NCI-H1436 (cell line): Measurements from ENCODE around the gene COL23A1.

Experiments
- DNase-seq: peaks from one replicate; lab custom pipeline; 2025; lab: John Stamatoyannopoulos, UW

COL23A1 gene

DNA sequence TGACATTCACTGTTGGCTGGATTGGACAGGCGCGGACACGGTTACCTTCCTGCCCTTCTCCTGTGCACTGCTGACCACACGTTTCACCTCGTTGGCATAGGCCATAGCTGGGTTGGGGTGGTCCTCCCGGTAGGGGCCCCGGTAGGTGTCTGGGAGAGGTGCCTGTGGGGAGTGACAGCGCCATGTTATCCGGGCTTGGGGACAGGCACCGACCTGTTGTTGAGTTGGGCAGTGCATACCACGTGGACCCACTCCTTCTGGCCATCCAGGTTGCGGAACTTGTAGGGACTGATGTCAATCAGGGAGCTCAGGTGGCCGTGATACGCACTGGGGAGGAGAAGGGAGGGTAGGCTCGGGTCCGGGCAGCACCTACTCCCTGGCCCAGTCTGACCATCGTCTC lies 365.8 kb downstream of the COL23A1 start:
- DNase-seq = no peak

DNA sequence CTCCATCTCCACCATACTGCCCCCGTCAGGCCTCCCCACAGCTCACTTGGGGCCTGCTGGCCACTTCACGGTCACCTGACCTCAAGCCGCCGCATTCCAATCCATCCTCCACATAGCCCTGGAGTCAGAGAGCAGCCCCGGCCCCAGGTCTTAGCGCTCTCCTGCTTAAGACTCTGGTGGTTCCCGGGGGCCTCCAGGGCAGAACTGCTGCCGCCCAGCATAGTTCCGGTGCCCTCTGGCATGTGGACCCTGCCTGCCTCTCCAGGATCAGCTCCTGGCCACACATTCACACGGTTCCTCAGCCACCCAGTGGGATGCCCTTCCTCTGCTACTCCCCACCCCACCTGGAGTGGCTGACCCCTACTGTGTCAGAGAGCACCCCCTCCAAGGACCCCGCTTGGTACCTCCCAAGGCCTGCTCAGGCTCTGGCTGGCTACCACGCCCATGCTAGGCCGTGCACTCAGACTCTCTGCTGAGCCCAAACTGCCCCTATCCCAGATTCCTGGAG lies 366.3 kb downstream of the COL23A1 start:
- DNase-seq = no peak

DNA sequence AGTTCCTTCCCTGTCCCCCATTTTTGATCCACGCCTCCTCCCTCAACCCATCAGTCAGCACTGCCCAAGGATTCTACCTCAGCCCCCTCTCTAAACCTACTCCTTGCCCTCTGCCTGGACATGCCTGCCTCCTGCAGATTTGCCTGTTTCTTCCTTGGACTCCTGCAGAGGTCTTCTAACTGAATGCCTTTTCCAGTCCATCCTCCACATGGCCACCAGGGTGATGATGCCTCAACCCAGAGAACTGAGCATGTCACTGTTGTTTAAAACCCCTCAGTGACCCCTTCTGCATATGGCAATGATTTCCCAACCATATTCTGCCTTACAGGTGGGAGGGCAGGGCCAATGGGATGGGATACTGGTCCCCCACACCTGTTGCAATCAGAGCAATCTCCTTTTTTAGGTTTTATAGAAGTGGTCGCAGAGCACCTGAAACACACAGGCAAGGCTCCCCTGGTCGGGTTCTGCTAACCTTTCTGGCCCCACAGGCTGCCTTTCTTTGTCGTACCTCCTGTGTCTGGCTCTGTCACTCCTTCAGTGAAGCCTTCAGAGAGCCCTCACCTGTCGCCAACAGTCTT lies 366.9 kb downstream of the COL23A1 start:
- no peak for DNase-seq

DNA sequence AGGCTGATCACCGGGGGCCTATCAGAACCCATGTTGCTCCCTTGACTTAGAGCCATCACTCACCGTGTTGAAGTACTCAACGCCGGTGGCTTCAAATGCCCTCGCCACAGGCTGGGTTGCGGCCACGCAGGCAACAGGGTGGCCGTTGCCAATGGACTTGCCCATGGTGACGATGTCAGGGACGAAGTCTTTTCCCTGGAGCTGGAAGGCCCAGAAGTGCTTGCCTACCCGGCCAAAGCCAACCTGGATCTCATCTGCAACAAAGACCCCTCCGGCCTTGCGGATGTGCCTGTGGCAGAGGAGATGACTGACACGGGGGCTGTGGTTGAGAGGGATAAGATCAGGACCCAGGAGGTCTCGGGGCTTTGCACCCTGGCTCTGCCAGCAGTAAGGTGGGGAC lies 367.9 kb downstream of the COL23A1 start:
- no peak for DNase-seq

DNA sequence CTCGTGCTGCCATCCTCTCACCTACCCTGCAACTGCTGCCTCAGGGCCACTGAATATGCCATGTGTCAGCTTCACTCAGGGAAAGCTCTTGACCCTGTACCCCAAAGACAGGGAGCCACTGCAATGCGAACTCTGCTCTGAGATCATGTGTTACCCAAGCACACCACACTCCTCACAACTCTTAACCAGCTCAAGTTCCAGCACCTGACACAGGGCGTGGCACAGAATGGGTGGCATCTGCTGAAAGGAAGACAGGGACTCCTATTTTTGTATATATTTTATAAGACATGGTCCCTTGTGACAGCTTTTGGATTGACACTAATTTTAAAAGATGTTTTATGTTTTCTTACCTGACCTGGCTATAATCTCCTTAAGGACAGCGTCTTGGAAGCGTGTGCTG lies 368.3 kb downstream of the COL23A1 start:
- no peak for DNase-seq

DNA sequence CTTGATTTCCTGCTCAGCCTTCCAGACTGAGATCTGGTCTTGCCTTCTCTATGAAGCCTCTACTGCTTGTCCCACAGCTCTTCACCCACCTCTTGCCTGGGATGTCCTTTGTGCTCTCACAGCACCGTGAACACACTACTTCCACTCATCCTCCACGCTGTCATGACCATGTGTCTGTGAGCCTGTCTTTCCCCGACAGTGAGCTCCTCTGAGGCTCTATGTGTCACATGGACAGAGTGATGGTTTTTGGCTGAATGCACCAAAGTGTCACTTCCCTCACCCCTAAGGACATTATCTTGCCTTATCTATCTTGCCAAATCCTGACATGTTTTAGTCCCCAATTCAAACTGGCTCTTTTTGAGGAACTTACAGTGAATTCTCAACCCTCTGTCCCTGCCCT lies 368.9 kb downstream of the COL23A1 start:
- DNase-seq = no peak

DNA sequence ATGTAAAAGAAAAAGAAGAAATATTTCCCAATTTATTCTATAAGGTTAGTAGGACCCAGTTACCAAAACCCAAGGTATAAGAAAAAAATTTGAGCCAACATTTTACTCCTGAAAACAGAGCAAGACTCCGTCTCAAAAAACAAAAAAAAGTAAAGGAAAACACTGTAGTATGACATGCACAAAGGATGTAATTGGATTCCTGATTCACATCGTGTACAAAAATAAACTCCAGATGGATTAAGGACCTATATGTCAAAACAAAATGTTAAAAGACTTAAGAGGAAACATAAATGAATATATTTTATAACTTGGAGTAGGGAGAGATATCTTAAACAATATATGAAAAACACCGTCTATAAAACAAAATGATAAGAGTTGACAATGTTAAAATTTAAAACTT lies 371.4 kb downstream of the COL23A1 start:
- no peak for DNase-seq

DNA sequence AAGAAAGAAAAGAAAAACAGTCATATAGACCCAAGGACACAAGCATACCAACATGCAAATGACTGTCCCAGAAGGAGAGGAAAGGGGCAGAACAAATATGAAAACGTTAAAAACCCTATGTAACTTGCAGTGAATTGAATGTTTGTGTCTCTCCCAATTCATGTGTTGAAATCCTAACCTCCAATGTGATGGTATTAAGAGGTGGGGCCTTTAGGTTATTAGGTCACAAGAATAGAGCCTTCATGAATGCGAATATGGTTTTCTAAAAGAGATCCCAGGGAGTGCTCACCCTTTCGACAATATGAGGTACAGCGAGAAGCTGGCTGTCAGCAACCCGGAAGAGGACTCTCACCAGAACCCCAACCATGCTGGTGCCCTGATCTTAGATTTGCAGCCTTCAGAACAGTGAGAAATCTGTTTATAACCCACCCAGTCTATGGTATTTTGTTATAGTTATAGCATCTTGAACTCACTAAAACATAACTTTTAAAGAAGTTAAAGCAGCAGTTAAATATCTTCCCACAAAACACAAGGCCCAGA lies 371.9 kb downstream of the COL23A1 start:
- no peak for DNase-seq

DNA sequence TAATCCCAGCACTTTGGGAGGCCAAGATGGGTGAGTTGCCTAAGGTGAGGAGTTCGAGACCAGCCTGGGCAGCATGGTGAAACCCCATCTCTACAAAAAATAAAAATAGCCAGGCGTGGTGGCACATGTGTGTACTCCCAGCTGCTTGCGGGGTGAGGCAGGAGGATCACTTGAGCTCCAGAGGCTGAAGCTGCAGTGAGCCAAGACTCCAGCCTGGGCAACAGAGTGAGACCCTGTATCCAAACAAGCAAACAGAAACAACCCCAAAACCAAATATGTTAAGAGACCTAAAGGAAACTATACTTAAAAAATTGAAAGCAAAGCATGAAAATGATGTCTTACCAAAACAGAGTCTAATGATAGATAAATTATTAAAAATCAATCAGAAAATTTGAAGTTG lies 373.4 kb downstream of the COL23A1 start:
- no peak for DNase-seq

DNA sequence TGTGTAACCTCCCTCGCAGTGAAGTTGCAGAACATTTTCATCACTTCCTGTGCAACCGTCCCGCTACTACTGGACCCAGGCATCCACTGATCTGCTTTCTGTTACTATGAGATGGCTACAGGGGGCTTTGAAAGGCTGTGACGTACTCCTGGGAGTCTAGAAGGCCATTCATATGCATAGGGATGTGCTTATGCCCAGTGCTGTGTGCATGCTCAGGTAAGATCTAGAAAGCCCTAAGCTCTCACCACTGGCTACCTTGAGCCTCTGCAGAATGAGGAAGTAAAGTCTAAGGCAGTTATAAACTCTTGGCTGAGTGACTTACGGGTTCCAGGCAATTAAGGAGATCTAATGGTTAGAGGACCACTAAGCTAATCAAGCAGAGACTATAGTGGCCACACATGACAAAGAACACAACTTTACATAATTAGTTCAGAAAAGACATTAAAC lies 374.1 kb downstream of the COL23A1 start:
- DNase-seq = no peak

DNA sequence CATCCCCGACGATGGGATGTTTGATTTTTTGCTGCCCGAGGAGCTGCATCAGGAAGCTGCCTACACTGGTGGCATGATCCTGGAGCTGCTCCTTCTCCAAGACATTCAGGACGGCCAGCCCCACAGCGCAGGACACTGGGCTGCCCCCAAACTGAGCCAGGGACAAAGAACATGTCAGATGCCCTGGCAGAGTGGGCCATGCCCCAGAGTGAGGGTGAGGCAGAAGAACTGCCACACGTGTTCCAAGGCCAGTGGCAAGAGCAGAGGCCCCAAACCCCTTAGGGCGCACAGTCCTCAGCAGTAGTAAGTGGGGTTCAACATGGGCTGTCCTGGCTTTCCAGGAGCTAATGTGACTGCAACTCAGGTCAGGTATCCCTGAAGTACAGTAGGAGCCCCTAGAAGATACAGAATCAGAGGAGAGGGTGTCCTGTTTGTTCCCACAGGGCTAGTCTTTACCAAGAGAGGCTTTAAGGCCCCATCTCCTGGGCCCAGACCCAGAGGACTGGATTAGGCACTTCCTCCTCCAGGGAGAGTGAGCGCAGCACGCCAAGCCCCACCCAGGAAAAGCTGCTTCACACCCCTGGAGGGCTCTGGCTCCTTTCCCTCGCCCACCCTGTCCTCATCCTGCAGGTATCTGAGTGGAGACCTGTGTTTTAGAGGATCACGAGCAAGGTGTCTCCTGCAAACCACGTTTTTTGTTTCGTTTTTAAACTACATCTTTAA lies 374.8 kb downstream of the COL23A1 start:
- DNase-seq = no peak

DNA sequence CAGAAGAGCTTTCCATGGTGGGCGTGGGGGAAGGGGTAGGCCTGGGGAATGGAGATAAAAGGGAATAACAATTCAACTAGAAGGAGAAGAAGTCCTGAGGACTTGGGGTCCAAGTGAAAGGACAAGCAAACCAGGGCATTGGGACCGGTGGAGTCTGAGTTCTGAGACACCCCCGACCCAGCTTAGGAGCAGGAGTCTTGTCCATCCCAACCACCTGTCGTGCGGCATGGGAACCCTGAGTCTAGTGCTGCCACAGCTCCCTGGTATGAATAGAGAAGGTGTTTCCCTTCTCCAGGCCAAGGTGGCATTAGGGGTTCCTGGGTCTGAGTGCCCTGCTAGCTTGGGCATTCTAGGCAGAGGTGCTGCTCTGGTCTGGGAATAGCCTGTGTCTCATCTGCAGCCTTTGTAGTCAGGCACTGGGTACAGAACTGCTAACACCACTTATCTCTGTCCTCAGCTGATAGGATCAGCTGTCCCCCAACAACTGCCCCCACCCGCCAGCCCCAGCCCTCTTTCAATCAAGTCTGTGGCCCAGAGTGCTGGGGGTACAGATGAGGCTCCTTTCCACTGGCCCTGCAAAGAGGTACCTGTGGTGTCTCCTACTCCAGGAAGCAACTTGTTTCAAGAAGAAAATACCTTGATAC lies 375.9 kb downstream of the COL23A1 start:
- DNase-seq = no peak

DNA sequence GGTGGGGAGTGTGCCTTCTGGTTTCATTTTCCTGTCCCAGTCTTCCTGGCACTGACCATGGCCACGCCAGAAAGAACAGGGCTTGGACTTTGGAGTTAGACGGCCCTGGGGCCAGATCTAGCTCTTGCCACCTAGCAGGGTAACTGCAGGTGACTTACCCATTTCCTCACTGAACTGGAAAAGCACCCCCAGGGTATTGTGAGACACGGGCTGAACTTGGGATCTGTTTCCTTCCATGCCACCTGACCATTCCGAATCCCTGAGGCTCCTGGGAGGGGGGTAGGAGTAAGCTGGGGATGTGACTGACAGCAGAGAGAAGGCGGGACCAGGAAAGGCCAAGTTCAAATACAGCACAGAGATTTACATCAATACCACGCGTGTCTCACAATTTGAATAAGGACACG lies 376.4 kb downstream of the COL23A1 start:
- no peak for DNase-seq

DNA sequence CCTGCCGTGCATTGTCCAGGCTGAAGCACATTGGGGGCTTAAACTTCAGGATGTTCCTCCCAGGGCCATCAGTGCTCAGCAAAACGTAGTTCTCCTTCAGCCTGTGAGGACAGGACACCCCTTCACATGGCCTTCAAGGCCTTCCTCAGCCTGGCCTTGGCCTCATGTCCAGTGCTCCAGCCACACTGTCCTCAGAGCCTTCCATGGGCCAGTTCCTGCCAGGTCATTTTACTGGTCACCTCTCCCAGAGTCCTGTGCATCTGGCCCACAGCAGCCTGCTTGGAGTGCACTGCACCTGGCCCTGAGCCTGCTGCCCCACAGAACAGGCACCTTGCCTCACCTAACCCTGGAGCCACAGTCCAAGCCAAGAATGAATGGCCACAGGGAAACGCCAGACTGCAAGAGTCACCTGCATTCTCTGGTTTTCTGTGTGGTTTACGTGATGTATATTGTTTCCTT lies 377.2 kb downstream of the COL23A1 start:
- DNase-seq = no peak

DNA sequence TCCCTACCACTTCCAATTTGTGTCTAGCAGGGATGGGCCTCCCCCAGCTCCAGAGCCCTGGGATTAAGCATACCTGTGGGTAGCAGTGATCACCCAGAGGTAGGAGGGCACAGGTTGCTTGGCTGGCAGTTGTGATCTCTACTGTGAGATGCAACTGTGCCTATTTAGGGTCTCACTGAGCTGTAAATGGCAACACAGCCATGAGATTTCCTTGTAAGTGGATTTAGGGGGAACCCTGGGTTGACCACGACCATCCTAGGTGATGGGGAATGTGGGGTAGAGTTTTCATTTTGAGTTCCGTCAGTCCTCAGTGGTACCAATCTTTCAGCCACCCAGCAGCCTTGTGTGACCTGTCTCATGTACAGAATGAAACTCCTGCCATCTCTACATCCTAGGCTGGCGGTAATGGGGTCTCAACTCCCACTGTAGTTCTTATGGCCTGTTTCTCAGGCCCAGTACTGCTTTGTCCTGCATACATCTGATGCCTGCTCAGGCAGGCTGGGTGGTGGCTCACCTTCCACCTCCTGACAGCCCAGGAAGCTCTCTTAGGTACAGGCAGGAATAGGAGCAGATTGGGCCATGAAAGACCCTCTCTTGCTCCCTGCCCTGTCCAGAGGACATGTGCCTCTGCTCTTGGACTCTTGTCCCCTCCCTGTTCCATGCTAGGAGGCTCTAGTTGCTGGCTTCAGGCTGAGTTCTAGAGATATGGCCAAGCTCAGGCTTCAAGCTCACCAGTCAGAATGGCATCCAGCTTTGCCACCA lies 377.8 kb downstream of the COL23A1 start:
- no peak for DNase-seq

DNA sequence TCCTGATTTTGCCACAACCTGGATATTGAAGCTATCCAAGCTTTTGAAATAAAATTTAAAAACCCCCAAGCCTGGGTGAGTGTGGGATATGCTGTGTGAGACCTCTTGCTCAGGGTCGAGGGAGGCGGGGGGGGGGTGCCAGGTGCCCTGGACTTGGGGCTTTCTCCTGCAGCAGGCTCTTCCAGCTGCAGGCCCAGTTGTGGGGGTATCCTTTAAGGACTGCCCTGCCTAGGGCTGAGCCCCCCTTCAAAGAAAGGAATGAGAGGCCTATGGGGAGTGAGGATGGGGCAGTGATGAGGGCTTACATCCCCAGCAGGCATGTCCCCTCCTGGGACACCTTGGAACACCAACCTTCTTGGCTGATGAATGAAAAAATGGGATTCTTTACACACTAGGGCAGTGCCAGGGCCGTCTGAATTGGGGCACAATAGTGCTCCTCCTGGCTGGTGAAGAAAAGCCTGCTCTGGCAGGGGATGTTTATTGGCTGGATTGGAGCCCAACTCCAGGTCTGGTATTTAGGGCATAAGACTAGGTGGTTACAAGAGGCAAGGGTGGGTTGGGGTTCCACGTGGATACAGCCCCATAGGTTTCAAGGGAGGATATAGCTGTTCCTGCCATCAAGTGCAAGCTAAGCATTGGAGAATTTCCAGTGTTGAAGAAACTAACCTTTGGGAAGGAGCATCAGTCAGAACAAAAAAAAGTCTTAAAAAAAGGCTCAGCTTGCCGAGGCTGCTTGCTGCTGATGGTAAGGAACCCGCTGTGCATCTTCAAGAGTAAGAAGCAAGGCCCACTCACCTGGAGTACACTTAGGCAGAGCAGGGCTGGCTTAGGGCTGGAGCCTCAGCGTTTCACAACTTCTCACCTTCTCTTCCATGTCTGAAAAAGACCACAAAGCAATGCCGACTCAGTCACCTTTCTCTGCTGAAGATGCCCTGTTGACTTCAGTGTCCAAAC lies 378.8 kb downstream of the COL23A1 start:
- DNase-seq = no peak

DNA sequence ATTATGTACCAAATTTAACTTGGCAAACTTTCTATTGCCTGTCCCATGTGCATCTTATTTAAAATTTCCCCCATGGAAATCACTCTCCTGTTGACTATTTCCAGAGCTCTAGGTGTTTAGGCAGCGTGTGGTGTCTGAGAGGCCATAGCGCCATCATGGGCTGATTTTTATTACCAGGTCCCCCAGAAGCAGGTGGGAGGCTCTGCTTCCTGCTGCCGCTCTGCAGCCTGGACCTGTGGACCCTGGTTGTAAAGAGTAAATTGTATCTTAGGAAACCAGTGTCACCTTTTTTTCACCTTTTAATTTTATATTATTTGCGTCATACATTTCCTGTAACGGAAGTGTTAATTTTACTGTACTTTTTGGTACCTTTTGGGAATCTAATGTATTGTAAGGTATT lies 379.5 kb downstream of the COL23A1 start:
- no peak for DNase-seq

DNA sequence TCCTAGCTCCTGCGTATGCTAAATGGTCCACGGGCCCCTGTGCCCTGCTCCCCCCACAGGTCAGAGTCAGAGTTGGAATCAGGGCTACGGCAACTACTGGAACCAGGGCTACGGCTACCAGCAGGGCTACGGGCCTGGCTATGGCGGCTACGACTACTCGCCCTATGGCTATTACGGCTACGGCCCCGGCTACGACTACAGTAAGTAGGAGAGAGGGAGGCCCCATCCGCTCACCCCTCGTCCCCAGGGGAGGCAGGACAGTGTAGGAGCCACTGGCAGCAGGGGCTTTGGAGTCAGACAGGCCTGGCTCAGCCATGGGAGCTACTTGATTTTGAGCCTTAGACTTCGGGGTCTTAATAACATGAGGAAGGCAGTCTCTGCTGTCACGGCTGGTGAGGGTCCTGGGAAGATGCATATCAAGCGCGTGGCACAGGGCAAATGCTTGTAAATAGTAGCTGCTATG lies 380.1 kb downstream of the COL23A1 start:
- no peak for DNase-seq

DNA sequence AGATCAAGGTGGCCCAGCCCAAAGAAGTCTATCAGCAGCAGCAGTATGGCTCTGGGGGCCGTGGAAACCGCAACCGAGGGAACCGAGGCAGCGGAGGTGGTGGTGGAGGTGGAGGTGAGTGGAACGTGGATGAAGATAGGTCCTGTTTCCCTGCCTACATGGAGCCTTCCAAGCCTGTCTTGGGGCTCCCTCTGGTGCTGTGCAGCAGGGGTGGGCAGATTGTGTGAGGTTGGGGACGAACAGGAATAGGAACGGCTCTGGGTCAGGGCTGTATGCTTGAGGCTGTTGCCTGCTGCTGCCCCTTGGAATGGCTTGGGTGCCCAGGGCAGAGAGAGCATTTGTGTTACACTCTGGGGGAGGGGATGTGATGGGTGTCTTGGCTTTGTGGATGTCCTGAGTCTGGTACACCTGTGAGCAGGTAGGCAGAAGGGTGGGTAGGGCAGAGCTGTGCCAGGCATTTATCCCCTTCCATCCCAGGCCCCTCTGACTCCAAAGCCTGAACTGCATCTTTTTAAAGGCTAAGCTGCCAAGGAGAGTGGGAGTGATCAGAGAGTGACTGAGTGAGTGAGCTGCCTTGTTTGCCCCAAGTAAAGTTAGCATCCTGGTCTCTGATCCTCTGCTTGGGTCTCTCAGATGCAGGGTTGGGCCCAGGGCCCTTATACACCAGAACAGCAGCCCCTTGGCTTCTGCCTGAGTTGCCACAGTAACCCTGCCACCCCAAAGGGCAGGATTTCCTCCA lies 380.7 kb downstream of the COL23A1 start:
- DNase-seq = no peak

DNA sequence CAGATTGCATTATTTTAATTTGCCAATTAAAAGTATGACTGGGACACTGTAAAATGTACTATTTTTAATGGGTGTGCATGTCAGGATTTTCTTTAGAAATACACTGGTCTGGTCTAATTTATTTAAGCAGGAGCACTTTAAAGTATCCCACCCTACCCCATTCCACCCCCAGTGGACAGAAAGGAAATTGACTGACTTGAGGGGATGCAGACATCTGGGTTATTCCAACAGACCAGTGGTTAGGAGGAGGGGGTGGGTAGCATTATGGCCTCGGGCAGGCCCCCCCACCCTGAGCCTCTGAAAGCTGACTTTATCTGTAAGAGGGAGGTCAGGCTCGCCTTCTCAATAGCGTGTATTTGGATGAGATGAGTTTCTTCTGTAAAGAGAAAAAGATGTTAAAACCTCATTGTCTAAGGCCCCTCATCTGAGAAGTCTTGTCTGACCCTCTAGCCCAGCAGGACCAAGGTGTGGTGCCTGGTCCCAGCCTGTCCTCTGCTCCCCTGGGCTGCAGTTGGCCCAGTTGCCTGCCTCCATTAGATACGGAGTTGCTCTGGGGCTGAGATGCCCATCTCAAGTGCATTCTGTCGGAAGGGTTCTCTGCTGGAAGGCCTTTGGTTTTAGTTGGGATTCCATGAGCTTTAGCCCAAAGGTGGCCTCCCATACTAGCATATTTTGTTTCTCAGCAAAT lies 381.5 kb downstream of the COL23A1 start:
- no peak for DNase-seq
